GM21576 (cell line): Measurements from ENCODE around the gene TMEM92.
"Not testable (repeated sequence)": the region's sequence is repeated elsewhere in the genome, so short reads cannot be mapped to it uniquely, and the experiment has no call there.

Source experiments
- ATAC-seq: cut with Tn5 transposase; IDR thresholded peaks from one replicate; pipeline ENCODE4 v1.9.1; 2021; ENCODE audit warnings: mild to moderate bottlenecking, moderate library complexity; ENCODE audit not compliant: unreplicated experiment

TMEM92 gene

GRCh38 chr17:50275279-50275678 lies 1.0 kb downstream of the TMEM92 start:
- no peak for ATAC-seq

DNA sequence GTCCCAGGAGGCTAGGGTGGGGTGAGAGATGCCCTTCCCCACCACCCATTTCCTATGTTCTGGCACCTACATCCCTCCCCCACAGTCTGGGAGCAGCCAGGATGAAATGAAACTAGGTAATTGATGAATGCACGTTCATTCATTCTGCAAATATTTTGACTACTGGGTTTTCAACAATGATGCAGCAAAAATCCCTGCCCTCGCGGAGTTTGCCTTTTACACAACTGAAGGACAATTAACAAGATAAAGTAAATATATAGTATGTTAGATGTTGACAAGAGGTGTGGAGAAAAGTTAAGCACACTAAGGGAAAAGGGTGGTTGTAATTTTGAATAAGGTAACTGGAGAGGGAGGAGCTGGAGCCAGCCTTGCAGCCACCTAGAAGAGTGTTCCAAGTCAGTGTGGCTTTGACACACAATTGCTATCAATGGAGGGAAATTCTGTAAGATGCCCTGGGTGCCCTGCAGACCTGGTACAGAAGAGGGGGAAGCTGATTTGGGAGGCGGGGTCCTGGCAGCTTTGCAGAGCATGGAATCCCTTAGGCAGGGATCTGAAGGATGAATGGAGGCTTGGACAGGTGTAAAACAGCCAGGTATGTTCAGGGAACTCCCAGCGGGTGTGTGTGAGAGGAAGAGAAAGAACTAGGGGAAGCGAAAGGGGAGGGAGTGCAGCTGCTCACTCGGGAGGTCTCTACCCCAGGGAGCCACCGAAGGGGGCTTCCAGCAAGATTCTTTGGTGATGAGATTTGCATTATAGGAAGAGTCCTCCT lies 2.5 kb downstream of the TMEM92 start:
- ATAC-seq, result no peak

DNA sequence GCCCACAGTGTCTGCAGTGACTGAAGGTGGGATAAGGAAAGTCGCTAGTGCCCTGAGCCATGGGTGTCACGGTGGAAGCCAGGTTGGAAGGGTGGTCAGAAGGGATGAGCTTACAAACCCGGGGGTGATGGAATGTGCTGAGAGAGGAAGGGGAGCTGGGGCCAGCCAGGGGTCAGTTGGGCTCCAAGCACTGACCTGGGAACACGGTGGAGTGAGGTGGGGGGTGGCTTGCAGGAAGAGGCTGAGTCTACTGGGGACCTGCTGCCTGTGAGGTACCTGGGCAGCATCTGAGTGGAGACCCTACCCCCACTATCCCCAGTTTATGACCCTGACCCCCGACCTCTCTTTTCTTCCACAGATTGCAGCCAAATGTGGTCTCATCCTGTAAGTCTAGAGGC lies 3.1 kb downstream of the TMEM92 start:
- ATAC-seq, result no peak

GRCh38 chr17:50278526-50279180 lies 4.4 kb downstream of the TMEM92 start:
- no peak for ATAC-seq

DNA sequence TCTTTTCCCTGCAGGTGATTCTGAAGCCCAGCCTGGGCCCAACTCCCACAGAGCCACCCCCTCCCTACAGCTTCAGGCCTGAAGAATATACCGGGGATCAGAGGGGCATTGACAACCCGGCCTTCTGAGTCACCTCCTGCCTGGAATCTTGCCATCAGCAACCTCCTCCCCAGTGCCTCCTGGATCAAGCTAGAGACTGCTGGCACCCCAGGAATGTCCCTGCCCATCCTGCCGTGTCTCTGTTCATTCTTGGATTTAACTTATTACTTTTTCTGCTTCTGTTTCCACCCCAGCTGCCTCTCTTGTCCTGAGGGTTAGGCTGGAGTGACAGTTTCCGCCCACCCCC lies 4.9 kb downstream of the TMEM92 start:
- no peak for ATAC-seq

- ATAC-seq, result no peak
Measured at GRCh38 chr17:50279639-50280038, 5.4 kb downstream of the TMEM92 start.

DNA sequence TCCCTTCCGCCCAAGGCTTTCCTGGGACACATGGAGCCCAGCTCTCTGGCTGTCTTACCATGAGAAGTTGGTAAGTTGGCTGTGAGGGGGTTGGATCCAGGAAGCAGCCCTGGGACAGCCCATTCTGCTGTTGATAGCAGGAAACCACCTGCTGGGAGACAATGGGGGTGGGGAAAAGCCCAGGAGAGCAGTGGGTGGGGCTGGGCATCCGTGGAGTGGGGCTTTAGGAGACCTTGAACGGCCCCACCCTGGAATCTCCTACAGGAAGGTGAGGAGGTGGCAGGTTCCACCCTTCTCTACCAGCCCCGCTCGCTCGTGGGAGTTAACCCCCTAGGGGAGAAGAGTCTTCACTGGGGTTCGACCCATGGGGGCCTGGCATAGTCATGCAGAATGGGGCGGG lies 5.8 kb downstream of the TMEM92 start:
- ATAC-seq, result no peak

DNA sequence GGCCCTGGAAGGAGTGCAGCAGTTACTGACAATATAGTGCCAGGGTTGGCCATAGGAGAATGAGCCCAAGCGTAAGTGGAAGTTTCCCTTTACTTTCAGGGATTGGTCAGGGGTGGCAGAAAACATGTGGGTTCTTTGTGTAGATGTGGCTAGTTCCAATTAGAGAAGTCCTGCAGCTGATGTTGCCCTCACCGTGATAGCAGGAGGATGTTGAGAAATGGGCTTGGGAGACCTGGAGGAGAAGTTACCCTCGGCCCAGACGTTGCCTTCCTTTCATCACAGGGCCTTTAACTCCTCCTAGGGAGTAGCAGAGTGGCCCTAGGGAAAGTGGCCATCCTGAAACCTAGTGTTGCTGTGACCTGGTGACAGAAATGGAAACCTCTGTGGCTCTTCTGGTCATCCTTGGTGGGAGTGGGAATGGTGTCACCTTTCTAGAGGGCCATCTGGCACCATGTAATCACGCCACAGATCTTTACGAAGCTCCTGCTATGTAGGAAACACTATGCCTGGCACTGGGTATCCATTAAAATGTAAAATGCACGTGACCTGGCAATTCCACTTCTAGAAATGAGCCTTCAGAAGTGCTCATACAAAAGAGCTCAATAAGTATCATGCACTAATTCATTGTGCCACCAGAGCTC lies 6.7 kb downstream of the TMEM92 start:
- no peak for ATAC-seq

- no peak for ATAC-seq
Measured at GRCh38 chr17:50281739-50282401, 7.6 kb downstream of the TMEM92 start.

- no peak for ATAC-seq
Measured at GRCh38 chr17:50283246-50283645, 9.0 kb downstream of the TMEM92 start.

GRCh38 chr17:50283714-50284113 lies 9.4 kb downstream of the TMEM92 start:
- no peak for ATAC-seq

DNA sequence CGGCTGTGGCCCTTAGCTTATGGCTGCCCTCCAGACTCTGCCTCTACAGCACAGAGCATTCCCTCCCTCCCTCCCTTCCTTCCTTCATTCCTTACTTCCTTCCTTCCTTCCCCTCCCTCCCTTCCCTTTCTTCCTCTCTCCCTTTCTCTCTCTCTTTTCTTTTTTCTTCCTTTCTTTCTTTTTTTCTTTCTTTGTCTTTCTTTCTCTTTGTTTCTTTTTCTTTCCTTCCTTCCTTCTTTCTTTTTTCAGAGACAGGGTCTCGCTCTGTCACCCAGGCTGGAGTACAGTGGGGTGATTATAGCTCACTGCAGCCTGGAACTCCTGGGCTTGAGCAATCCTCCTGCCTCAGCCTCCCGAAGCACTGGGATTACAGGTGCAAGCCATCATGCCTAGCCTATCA lies 11.7 kb downstream of the TMEM92 start:
- no peak for ATAC-seq

DNA sequence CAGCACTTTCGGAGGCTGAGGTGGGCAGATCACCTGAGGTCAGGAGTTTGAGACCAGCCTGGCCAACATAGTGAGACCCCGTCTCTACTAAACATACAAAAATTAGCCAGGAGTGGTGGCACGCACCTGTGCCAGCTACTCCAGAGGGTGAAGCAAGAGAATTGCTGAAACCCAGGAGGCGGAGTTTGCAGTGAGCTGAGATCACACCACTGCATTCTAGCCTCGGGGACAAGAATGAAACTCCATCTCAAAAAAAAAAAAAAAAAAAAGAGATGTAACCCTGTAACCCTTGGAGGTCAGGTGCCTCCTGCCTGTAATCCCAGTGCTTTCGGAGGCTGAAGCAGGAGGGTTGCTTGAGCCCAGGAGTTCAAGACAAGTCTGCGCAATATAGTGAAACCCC lies 13.0 kb downstream of the TMEM92 start:
- ATAC-seq, result not testable (repeated sequence)

DNA sequence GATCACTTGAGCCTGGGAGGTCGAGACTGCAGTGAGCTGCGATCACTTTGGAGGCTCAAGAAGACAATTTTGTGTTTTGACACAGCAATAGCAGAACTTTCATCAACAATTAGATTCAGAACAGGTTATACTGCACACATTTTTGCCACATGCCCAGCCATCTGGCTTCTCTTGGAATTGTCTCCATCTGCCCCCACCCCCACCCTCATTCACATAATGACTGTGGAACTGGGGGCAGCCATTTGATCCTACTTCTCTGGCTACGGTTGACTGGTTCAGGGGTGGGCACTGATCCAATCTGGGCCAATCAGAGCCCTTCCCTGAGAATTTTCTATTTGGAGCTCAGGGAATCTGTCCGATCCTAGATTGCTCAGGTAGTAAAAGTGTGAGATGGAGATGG lies 14.0 kb downstream of the TMEM92 start:
- no peak for ATAC-seq

- no peak for ATAC-seq
Measured at GRCh38 chr17:50289278-50289677, 15.0 kb downstream of the TMEM92 start.

GRCh38 chr17:50289991-50290702 lies 15.9 kb downstream of the TMEM92 start:
- no peak for ATAC-seq

GRCh38 chr17:50290933-50291332 lies 16.7 kb downstream of the TMEM92 start:
- ATAC-seq, result no peak

DNA sequence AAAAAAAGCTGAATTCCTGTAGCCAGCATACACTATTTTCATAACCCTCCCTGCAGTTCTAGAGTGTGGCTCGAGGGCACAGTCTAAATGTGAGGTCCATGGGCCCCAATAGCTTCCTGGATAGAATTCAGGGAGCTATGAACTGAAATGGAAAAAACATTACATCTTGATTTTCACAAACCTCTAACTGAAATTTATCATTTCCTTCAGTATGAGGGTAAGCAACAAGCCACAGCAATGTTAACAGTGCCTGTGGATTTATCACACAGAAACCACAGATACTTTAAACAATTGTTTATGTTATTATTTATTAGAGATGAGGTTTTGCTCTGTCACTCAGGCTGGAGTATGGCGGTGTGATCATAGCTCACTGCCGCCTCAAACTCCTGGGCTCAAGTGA lies 18.2 kb downstream of the TMEM92 start:
- no peak for ATAC-seq

- no peak for ATAC-seq
Measured at GRCh38 chr17:50295021-50295420, 20.8 kb downstream of the TMEM92 start.

DNA sequence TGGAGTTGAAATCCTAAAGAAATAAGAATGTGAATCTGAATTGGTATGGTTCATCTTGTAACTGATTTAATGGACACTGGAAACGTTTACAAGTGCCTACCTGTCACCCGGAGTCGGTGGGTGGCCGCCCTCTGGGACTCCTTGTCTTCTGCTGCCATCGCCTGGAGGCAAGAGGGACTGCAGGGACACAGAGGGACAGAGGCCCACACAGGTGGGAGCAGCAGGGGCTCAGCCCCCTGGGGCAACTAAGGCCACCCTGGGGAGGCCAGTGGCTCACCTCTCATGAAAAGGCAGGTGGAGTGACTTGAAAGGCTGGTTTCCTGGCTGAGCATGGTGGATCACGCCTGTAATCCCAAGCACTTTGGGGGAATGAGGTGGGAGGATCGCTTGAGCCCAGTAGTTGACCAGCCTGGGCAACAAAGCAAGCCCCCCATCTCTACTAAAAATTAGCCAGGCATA lies 23.2 kb downstream of the TMEM92 start:
- no peak for ATAC-seq

DNA sequence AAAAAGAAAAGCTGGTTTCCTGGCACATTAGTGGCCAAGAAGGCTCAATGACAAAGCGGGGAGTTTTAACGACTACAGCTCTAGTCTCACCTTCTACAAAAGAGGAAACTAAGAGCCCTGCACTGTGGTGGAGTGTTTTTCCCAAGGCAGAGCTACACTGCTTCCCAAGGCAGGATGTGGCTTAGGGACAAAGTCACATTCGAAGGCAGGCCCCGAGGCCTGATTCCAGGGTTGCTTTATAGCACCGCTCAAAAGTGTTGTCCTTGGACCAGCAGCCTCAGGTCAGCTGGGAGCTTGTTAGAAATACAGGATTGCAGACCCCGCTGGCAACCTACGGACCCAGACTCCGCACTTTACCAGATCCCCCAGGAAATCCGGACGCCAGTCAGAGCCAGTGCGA lies 23.8 kb downstream of the TMEM92 start:
- ATAC-seq, result no peak
